Central memory CD4-positive, alpha-beta T cell (primary cell): ENCODE data around the gene PPP1R1B.

Experiments
- DNase-seq: peaks from one replicate; pipeline ENCODE4 v3.0.0; 2022

PPP1R1B gene

DNA sequence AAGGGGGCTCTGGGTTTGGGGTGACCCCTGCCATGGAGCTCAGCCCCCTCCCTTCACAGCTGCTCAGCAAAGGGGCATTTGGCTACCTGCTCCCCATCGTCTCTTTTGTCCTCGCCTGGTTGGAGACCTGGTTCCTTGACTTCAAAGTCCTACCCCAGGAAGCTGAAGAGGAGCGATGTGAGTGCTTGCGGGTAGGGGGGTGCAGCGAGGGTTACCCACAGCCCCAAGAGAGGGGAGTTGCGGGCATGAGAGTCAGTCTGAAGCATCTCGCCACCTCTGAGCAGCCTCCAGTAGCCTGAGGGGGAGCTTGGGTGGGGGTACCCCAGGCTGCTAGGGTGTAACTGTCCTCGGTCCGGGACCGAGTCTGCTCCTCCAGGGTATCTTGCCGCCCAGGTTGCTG is 31.6 kb downstream of the PPP1R1B start:
- no peak for DNase-seq

DNA sequence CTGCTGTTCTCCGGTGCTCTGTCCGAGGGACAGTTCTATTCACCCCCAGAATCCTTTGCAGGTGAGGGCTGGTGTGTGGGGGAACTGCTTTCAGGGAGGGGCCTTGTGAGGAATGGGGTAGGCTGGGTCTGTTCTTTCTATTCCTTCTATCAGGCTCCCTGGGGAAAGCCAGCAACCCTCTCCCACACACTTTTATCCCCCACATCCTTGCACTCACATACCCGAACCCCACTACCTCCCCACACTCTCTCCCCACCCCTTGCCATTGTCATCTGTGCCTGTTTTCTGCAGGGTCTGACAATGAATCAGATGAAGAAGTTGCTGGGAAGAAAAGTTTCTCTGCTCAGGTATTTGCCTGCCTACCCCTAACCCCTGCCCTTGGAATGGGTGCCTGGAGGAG is 32.0 kb downstream of the PPP1R1B start:
- DNase-seq, result no peak

DNA sequence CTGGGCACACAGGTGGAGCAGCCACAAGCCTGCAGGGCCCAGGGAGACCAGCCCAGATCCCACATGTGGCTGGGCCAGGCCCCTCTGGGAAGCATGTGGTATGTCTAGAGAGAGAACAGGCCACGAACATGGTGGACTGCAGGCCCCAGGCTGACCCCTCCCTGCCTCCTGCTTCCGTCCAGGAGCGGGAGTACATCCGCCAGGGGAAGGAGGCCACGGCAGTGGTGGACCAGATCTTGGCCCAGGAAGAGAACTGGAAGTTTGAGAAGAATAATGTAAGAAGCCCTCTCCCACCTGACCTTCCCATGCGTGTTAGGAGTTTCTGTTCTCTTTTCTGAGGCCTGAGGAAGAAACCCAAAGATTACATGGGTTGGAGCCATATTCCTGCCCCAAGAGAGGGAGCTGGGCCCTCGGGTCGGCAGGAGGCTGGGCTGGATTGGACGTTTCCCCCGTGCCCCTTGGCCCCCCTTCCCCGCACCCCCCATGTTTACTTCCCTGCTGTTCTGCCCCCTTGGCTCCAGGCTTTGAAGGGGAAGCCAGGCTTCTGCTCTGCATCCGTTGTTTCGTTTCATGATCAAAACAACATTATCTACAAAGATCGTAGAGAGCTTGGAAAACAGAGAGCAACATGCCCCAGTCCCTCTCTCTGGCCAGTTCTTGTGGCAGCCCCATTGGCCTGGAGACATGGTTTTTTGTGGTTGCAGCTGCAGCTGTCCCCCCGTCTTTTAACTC is 32.7 kb downstream of the PPP1R1B start:
- DNase-seq, result no peak

DNA sequence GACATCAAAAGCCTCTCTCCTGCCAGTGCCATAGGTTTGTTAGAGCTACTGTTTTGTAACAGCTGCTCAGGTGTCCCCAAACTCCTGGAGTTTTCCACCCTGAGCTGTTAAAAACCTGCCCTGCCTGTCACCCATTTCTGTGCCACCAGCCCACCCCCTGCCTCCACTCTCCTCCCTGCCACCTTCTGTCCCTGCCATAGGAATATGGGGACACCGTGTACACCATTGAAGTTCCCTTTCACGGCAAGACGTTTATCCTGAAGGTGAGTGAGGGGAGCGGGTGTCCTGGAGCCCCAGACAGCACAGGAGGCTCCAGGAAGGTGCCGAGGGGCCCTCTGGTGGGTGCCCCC is 33.2 kb downstream of the PPP1R1B start:
- DNase-seq, result no peak

DNA sequence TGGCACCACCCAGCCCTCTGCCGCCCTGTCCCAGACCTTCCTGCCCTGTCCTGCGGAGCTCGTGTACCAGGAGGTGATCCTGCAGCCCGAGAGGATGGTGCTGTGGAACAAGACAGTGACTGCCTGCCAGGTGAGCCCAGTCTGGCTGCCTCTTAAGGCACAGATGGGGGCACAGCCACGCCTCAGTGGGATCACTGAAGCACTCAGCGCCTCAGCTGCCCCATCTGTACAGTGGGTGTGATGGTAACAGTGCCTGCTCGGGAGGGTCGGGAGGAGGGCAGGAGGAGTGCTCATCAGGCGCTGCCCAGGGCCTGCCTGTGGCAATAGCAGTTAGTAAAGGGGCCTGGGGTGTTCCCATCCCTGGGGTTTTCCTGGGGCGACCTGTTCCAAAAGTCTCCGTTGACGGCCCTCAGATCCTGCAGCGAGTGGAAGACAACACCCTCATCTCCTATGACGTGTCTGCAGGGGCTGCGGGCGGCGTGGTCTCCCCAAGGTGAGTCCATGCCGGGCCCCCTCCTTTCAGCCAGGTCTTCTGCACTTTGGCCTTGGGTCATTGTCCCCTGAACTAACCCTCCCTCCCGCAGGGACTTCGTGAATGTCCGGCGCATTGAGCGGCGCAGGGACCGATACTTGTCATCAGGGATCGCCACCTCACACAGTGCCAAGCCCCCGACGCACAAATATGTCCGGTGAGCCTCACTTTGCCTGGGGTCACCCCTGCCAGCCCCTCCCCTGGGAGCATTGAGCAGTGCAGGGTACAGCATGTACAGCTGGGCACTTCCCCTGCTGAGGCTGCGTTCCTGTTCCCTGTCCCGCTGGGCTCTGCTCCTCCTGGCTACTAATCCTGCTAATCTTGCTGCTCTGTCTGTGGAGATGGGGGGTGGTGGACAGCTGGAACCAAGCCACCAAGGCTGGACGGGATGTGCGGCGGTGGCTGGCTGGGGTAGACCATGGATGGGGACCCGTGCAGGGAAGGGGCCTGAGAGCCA is 33.9 kb downstream of the PPP1R1B start:
- DNase-seq, result no peak

DNA sequence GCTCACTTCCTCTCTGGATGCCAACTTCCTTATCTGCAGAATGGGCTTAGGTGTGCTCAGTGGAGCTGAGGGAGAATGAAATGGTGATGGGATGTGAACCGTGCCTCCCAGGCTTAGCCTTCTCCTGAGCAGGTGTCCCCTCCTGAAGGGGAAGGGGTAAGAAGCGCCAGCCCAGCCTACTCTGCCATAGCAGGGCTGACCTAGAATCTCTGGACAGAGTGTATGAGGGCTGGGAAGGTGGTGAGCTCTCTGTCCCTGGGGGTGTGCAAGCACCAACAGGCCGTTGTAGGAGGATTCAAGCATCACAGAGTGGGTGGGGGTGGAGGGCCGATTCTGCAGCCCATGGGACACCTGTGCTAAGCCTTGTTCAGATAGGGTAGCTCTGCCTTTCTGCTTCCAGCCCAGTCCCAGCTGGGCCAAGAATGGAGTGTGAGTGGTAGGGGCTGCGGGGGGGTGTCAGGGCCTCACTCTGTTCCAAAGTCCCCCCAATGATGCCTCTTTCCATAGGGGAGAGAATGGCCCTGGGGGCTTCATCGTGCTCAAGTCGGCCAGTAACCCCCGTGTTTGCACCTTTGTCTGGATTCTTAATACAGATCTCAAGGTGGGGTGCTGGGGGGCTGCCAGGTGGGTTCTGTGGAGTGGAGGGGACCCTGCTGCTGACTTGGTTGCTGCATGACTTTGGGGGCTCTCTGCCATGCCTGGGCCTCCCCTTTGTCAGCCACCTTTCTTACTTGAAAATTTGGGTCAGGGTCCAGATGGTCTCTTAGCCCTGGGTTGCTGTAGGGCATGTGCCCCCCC is 35.2 kb downstream of the PPP1R1B start:
- no peak for DNase-seq

DNA sequence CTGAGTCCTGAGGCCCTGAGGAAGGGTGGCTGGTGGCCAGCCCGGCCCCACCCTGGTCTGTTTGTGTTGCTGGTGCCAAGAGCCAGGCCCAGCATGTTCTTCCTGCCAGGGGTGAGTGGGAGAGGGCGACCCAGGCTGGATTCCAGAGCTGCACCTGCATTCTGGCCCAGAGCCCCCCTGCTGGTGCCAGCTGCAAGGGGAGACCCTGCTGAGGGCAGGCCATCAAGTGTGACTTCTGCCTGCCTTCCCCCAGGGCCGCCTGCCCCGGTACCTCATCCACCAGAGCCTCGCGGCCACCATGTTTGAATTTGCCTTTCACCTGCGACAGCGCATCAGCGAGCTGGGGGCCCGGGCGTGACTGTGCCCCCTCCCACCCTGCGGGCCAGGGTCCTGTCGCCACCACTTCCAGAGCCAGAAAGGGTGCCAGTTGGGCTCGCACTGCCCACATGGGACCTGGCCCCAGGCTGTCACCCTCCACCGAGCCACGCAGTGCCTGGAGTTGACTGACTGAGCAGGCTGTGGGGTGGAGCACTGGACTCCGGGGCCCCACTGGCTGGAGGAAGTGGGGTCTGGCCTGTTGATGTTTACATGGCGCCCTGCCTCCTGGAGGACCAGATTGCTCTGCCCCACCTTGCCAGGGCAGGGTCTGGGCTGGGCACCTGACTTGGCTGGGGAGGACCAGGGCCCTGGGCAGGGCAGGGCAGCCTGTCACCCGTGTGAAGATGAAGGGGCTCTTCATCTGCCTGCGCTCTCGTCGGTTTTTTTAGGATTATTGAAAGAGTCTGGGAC is 36.0 kb downstream of the PPP1R1B start:
- DNase-seq, result no peak

DNA sequence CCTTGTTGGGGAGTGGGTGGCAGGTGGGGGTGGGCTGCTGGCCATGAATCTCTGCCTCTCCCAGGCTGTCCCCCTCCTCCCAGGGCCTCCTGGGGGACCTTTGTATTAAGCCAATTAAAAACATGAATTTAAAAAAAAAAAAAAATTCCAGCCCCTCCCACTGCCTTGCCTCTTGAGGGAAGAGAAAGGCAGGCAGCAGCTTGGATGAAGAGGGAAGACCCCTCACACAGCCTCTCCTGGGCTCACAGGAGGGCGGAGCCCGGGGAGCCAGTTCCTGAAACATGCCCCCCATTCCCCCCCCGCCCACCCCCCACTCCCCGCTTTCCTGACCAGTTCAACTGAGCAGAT is 36.6 kb downstream of the PPP1R1B start:
- no peak for DNase-seq

DNA sequence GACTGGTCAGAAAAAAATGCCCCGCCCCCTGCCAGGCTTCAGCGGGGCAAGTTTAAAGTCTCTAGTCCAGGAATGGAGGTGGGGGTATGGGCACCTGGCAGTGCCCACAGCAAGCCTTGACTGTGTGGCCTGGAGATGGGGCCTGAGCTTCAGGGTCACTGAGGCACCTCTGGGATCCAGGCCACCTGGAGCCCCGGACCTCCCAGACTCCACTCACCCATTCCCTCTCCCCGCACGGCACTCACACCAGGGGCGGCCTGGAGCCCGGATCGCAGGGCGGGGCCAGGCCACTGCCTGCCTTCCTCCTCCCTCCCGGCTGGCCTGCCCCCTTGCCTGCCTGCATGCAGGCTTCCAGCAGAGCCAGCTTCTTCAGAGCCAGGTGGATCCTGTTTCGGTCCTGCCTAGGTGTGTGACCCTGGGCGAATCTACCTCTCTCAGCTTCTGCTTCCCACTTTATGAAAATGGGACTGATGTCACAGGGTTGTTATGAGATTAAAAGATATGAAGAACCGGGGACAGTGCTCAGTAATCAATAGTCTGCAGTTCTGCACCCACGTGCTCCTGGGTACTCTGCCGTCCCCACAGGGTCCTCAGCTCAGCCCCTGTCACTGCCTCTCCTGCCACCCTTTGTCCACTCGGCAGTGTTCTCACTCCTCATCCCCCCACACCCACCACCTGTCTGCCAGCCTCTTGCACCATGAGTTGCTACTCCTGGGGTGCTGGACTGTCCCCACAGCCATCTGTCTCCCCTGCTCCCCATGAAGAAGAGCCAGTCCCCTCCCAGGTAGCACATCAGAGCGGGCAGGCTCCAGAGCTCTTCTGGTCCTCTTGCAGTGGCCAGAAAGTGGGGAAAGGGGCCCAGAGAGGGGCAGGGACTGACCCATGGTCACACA is 37.2 kb downstream of the PPP1R1B start:
- no peak for DNase-seq

DNA sequence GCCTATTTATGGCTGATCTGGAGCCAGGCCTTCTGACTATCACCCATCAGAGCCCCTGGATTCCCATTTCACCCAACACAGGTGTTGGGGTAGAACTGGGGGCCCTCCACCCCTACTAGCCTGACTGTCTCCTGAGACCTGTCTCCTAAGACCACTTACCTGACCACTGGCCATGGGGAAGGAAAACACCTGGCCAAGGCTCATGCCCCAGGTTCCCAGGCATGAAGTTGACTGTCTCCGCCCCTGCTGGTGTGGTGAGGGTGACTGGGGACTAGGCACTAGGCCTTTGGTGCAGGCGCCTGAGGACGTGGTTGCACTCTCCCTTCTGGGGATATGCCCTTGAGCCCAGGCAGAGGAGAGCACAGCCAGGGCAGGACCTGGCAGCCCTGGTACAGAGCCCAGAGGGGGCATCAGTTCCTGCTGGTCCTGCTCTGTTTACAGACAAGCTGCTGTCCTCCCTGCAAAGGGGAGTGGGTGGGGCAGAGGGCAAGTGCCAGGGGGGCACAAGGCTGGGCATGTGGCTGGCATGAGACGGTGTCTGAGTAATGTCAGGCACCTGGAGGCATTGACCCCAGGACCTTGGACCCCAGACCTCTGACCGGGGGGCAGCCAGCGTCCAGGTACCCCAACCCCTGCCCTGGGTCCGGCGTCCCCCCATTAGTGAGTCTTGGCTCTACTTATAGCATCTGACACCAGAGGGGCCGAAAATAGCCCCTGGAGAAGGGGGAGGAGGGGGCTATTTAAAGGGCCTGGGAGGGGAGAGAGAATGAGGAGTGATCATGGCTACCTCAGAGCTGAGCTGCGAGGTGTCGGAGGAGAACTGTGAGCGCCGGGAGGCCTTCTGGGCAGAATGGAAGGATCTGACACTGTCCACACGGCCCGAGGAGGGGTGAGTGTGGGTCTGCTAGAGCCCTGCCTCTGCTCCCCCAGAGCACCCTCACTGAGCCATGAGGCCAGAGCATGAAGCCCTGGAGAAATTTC is 38.1 kb downstream of the PPP1R1B start, which contains the start of gene TCAP:
TCAP (plus strand) TSS at position 769 of the 981 bp plus-strand sequence; CDS start at position 780, 11 bp downstream.
- no peak for DNase-seq

DNA sequence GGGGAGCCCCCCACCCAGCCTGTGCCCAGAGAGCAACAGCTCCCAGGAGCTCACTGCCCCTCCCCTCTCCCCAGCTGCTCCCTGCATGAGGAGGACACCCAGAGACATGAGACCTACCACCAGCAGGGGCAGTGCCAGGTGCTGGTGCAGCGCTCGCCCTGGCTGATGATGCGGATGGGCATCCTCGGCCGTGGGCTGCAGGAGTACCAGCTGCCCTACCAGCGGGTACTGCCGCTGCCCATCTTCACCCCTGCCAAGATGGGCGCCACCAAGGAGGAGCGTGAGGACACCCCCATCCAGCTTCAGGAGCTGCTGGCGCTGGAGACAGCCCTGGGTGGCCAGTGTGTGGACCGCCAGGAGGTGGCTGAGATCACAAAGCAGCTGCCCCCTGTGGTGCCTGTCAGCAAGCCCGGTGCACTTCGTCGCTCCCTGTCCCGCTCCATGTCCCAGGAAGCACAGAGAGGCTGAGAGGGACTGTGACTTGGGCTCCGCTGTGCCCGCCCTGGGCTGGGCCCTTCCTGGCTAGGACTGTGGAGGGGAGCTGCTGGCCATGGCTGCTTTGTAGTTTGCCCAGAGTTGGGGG is 39.0 kb downstream of the PPP1R1B start:
- no peak for DNase-seq

DNA sequence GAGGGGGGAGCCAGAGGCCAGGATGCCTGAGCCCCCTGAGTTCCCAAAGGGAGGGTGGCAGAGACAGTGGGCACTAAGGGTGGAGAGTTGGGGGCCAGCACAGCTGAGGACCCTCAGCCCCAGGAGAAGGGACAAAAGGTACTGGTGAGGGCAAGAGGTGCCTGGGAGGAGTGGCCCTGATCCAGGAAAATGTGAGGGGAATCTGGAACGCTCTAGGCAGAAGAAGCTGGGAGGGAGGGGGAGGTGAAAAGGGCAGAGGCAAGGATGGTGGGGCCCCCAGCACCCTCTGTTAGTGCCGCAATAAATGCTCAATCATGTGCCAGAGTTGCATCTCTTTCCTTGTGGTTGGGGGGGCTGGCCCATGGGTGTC is 39.5 kb downstream of the PPP1R1B start:
- no peak for DNase-seq

DNA sequence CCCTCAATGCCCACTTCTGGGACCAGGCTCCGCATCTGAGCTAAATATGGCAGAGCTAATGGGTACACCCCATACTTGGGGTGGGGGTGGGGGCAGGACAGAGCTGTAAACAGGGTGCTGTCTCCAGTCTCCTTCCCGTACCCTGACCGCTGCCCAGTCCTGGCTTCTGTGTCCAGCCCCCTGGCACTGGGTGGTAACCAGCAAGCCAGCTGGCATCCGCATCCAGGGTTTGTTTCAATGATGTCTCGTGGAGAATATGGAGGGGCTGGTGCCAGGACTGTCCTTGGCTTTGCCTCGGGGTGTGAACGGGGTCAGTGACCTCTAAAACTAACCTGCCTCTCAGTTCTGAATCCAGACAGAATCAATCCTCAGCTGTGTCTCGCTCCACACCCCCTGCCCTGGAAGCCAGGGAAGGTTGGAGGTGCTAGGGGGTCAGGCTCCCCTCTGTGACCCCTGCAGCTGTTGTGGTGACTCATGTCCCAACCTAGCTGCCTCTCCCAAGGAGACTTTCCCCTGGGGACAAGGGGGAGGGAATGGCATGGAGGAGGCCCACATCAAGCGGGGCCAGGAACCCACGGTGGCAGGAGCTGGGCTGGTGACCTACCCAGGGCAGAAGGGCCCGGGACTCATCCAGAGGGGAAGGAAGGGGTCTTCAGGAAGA is 40.0 kb downstream of the PPP1R1B start:
- no peak for DNase-seq

DNA sequence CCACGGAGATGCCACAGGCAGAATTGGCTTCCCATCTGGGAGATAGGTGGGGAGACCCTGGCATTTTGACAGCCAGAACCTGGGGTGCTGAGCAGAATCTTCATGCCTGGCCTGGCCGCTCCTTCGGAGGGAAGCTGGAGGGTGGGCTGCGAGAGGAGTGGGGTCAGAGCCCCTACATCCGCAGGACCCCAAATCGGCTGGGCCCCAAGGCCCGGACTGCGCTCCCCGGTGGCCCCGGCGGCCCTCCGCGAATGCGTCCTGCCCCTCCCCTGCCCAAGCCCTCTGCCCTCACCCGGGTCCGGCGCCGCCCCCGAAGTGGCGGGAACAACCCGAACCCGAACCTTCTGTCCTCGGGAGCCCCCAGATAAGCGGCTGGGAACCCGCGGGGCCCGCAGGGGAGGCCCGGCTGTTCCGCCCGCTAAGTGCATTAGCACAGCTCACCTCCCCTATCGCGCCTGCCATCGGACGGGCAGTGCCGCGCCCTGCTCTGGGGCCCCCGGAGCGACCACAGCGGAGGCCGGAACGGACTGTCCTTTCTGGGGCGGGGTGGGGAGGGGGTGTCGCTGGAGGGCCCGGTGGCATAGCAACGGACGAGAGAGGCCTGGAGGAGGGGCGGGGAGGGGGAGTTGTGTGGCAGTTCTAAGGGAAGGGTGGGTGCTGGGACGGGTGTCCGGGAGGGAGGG is 40.7 kb downstream of the PPP1R1B start:
- no peak for DNase-seq

DNA sequence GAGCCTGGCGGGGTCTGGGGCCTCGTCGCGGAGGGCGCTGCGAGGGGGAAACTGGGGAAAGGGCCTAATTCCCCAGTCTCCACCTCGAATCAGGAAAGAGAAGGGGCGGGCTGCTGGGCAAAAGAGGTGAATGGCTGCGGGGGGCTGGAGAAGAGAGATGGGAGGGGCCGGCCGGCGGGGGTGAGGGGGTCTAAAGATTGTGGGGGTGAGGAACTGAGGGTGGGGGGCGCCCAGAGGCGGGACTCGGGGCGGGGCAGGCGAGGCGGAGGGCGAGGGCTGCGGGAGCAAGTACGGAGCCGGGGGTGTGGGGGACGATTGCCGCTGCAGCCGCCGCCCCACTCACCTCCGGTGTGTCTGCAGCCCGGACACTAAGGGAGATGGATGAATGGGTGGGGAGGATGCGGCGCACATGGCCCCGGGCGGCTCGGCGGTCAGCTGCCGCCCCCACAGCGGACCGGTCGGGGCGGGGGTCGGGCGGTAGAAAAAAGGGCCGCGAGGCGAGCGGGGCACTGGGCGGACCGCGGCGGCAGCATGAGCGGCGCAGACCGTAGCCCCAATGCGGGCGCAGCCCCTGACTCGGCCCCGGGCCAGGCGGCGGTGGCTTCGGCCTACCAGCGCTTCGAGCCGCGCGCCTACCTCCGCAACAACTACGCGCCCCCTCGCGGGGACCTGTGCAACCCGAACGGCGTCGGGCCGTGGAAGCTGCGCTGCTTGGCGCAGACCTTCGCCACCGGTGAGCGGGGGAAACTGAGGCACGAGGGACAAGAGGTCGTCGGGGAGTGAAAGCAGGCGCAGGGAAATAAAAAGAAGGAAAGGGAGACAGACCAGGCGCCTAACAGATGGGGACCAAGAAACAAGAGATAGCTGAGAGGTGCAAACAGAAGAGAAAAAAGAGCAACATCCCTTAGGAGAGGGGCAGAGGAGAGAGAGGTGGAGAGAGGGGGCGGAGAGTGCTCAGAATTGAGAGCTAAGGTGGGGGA is 41.5 kb downstream of the PPP1R1B start, which contains the start of gene PNMT:
PNMT (plus strand) TSS at position 509 of the 980 bp plus-strand sequence; CDS start at position 532, 23 bp downstream.
- peak; percentile 54 for DNase-seq

DNA sequence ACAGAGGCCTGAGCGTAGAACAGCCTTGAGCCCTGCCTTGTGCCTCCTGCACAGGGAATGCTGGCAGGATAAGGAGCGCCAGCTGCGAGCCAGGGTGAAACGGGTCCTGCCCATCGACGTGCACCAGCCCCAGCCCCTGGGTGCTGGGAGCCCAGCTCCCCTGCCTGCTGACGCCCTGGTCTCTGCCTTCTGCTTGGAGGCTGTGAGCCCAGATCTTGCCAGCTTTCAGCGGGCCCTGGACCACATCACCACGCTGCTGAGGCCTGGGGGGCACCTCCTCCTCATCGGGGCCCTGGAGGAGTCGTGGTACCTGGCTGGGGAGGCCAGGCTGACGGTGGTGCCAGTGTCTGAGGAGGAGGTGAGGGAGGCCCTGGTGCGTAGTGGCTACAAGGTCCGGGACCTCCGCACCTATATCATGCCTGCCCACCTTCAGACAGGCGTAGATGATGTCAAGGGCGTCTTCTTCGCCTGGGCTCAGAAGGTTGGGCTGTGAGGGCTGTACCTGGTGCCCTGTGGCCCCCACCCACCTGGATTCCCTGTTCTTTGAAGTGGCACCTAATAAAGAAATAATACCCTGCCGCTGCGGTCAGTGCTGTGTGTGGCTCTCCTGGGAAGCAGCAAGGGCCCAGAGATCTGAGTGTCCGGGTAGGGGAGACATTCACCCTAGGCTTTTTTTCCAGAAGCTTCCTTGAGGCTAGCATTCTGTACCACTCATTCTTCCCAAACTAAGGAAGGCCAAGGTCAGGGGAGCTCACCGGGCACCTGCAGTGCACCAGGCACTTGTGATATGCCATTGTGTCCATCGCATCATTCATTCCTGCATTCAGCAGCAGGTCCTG is 43.4 kb downstream of the PPP1R1B start:
- no peak for DNase-seq
